Muscle layer of colon (tissue), 2 donors: ENCODE measurements around the gene PAK4.

ENCODE experiments used
- H3K27ac ChIP-seq: one replicate; pipeline ENCODE4 v1.7.0; 2013; ENCODE audit warnings: low read depth, mild to moderate bottlenecking, low read length, moderate library complexity
- H3K27me3 ChIP-seq, 2 donors: one replicate each; pipeline ENCODE4 v1.7.0; 2013; ENCODE audit warnings: low read length in 2 of 2, mild to moderate bottlenecking in 2 of 2; ENCODE audit not compliant: insufficient read depth in 2 of 2, control insufficient read depth in 1 of 2
- H3K36me3 ChIP-seq: one replicate; pipeline ENCODE4 v1.7.0; 2013; ENCODE audit warnings: mild to moderate bottlenecking, low read length; ENCODE audit not compliant: insufficient read depth
- H3K4me1 ChIP-seq: one replicate; pipeline ENCODE4 v1.7.0; 2013; ENCODE audit warnings: mild to moderate bottlenecking, low read length; ENCODE audit not compliant: insufficient read depth
- H3K4me3 ChIP-seq, 2 donors: one replicate each; pipeline ENCODE4 v1.7.0; 2013; ENCODE audit warnings: low read length in 2 of 2, low read depth in 1 of 2, mild to moderate bottlenecking in 1 of 2, moderate library complexity in 1 of 2
- H3K9ac ChIP-seq: one replicate; pipeline ENCODE4 v1.7.0; 2013; ENCODE audit warnings: low read length
- H3K9me3 ChIP-seq: one replicate; pipeline ENCODE4 v1.7.0; 2013; ENCODE audit warnings: mild to moderate bottlenecking, low read length
- donor health status: abdominal sarcoma.
- donor health status: Adenocarcinoma of cecum.

PAK4 gene

DNA sequence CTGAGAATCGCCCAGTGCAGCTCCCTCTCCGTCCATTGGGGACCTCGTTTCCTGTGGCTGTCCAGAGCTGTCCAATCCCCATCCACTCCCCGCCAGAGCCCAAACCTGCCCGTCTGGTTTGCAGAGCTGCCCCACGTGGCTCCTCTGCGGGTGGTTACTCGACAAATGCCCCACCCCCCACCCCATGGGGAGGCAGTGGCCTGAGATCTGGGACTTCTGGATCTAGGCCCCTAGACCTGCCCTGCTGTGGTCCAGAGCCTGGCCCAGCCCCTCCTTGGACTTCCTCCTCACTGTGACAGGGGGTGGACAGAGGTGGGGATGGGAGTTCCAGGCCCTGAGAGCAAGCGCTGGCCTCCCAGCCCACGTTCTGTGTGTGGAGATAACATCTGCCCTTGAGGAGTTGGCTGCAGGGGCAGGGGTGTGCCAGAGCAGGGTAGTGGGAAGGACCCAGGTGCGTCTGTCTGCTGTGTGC, 29.1 kb downstream of the PAK4 start:
- H3K4me1 ChIP-seq = peaks cover 44% of the 10 kb centered on the region
- H3K9me3 ChIP-seq = no peaks in the 10 kb centered on the region
- H3K27ac ChIP-seq = no peak overlapping the region
- no peak overlapping the region for H3K9ac ChIP-seq
- no peaks in the 10 kb centered on the region for H3K27me3 ChIP-seq
- no peaks in the 10 kb centered on the region for H3K36me3 ChIP-seq
- H3K4me3 ChIP-seq = no peak overlapping the region

- no peak overlapping the region for H3K27ac ChIP-seq
- no peak overlapping the region for H3K9ac ChIP-seq
- H3K4me1 ChIP-seq = peaks cover 46% of the 10 kb centered on the region
Measured at GRCh38 chr19:39155114-39155700, 29.6 kb downstream of the PAK4 start.

GRCh38 chr19:39155741-39156140, 30.2 kb downstream of the PAK4 start:
- Histone ChIP-seq H3K9ac (no peak overlapping the region), H3K27me3 (no peaks in the 10 kb centered on the region), H3K36me3 (no peaks in the 10 kb centered on the region), H3K4me1 (peaks cover 50% of the 10 kb centered on the region), H3K4me3 (no peak overlapping the region), H3K27ac (no peak overlapping the region), H3K9me3 (no peaks in the 10 kb centered on the region)

More at GRCh38 chr19:39155114-39155700, 29.6 kb downstream of the PAK4 start:
- Histone ChIP-seq H3K9me3 (no peaks in the 10 kb centered on the region), H3K27me3 (no peaks in the 10 kb centered on the region), H3K4me3 (no peak overlapping the region), H3K36me3 (no peaks in the 10 kb centered on the region)

DNA sequence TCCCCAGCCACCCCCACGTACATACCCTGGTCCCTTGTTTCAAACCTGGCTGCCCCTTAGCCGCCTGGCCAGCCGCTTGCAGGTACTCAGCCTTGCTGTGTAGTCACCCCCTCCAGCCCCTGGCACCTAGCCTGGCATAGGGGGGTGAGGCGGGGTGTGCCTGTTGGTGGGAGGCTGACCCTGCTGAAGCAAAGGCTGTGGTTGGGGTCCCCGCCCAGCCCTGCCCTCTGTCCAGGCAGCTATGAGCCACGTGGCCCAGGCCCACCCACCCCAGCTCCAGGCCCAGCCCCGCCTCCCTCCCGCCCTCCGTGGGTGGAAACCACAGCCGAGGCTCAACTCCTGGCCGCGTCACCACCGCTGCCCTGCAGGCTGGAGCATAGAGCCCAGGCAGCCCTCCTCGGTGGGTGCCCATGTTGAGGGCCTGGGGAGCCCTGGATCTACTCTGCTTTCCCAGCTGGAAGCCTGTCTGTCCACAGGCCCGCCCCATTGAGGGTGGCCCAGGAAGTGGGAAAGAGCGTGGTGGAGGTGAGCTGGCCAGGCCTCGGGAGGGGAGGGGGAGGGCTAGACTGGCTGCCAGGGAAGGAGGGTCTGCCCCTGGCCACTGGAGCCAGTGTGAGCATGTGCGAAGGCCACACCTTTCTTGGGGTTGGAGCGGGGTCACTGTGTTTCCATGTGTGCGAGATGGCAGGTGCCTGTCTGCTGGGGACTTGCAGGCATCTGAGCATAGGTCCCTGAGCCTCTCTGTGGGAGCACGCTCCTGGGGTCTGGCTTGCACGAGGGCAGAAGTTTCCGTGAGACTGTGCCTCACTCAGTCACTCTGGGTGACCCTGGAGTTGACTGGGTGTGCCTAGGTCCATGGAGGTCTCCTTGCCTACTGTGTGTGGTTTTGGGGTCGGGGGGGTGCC, 31.0 kb downstream of the PAK4 start:
- peak overlapping the region in 1 of 2 donors; percentile 8 for H3K4me3 ChIP-seq
- H3K9ac ChIP-seq = no peak overlapping the region
- H3K4me1 ChIP-seq = peaks cover 58% of the 10 kb centered on the region
- no peaks in the 10 kb centered on the region for H3K27me3 ChIP-seq
- H3K36me3 ChIP-seq = no peaks in the 10 kb centered on the region
- no peak overlapping the region for H3K27ac ChIP-seq
- no peaks in the 10 kb centered on the region for H3K9me3 ChIP-seq

GRCh38 chr19:39157275-39157996, 31.9 kb downstream of the PAK4 start:
- Histone ChIP-seq H3K27me3 (no peaks in the 10 kb centered on the region), H3K4me1 (peaks cover 59% of the 10 kb centered on the region), H3K9ac (no peak overlapping the region), H3K4me3 (peak overlapping the region in 1 of 2 donors; percentile 8), H3K27ac (no peak overlapping the region), H3K36me3 (no peaks in the 10 kb centered on the region), H3K9me3 (no peaks in the 10 kb centered on the region)

DNA sequence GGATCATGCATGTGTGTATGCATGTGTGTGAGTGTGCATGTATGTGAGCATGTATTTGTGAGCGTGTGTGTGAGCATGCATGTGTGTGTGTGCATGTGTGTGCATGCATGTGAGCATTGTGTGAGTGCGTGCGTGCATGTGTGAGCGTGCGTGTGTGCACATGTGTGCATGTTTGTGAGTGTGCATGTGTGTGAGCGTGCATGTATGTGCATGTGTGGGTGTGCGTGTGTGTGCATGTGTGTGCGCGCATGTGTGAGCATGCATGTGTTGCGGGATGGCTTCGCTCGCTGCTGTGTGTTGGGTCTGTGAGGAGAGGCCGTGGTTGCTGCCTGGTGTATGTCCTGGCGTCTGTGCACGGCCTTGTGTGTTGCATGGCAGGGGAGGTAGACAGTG, 32.4 kb downstream of the PAK4 start:
- no peaks in the 10 kb centered on the region for H3K27me3 ChIP-seq
- H3K9ac ChIP-seq = no peak overlapping the region
- no peaks in the 10 kb centered on the region for H3K9me3 ChIP-seq

DNA sequence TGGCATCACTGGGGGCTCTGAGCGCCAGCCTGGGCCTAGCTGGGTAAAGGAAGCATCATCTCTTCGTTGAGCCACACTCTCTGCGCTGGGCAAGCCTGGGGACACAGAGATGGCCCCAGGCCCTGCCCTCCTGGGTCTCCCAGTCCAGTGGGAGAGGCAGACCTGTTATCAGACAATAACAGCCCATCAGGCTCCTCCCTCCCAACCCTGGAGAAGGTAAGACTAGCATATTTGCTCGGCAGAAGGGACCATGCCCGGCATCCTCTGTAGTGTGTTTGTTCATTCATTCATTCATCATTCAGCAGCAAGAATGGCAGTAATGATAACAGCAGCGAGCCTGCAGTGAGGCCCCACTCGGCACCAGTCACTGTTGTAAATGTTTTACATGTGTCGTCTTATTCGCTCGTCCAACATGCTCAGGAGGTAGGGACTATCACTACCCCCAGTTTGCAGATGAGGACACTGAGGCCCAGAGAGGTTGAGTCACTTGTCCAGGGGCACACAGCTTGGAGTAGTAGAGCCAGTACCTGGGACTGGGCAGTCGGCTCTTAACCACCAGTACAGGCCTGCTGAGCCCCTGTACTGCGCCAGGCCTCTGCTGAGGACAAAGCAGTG, 33.2 kb downstream of the PAK4 start:
- Histone ChIP-seq H3K27ac (no peak overlapping the region), H3K36me3 (no peaks in the 10 kb centered on the region), H3K9ac (no peak overlapping the region), H3K9me3 (no peaks in the 10 kb centered on the region), H3K4me1 (peaks cover 59% of the 10 kb centered on the region), H3K4me3 (no peak overlapping the region), H3K27me3 (no peaks in the 10 kb centered on the region)

More for the DNA sequence above, 32.4 kb downstream of the PAK4 start:
- H3K4me1 ChIP-seq = peaks cover 59% of the 10 kb centered on the region
- H3K4me3 ChIP-seq = peak overlapping the region in 1 of 2 donors; percentile 8
- H3K36me3 ChIP-seq = no peaks in the 10 kb centered on the region
- no peak overlapping the region for H3K27ac ChIP-seq

DNA sequence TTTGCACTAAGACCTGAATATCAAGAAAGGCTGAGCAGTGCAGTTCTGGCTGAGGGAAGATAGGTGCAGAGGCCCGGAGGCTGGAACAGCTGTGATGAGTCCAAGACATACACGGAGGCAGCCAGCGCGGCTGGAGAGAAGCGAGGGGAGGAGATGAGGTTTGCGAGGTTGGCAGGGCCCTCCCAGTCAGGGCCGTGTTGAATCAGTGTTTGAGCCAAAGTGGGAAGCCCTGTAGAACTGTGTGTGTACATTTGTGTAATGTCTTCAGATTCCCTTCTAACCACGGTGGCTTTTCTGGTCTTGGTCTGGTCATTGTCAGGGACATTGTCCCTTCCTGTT, 34.9 kb downstream of the PAK4 start:
- Histone ChIP-seq H3K9me3 (no peaks in the 10 kb centered on the region), H3K36me3 (no peaks in the 10 kb centered on the region), H3K9ac (no peak overlapping the region), H3K4me1 (peaks cover 53% of the 10 kb centered on the region), H3K27ac (peak overlapping the region; percentile 70), H3K27me3 (no peaks in the 10 kb centered on the region), H3K4me3 (no peak overlapping the region)

DNA sequence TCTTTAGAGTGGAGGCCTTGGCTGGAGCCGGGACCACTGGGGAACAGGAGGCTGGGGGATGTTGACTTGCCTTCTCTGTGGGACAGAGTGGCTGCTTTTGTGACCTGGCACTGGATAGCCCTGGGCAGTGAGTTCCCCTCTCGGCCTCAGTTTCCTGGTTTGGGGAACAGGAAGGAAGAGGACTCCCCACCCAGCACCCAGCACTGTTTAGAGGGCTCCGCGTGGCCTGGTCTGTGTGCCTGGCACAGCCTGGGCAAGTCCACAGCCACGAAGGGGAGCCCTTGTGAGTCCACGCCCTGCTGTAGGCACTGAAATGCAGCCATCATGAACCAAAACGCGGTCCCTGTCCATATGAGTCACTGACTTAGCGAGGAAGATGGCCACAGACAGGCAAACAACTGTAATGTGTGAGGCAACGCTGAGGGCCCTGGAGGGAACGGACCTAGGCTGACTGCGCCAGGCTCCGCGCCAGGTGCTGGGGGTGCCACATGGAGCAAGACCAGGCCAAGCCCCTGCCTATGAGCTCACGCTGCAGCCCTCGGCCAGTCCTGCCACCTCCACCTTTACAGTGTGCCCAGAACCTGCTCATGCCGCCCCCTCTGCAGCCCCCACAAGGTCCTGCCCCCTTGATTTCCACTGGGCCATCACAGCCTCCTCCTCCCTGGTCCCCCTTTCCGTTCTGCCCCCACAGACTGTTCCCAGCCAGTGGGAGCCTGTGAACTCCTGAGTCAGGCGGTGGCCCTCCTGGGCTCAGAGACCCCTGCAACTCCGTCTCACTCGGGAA, 35.5 kb downstream of the PAK4 start:
- Histone ChIP-seq H3K27ac (peak overlapping the region; percentile 70), H3K4me1 (peaks cover 47% of the 10 kb centered on the region), H3K9me3 (no peaks in the 10 kb centered on the region), H3K9ac (no peak overlapping the region), H3K27me3 (no peaks in the 10 kb centered on the region), H3K4me3 (no peak overlapping the region), H3K36me3 (no peaks in the 10 kb centered on the region)

DNA sequence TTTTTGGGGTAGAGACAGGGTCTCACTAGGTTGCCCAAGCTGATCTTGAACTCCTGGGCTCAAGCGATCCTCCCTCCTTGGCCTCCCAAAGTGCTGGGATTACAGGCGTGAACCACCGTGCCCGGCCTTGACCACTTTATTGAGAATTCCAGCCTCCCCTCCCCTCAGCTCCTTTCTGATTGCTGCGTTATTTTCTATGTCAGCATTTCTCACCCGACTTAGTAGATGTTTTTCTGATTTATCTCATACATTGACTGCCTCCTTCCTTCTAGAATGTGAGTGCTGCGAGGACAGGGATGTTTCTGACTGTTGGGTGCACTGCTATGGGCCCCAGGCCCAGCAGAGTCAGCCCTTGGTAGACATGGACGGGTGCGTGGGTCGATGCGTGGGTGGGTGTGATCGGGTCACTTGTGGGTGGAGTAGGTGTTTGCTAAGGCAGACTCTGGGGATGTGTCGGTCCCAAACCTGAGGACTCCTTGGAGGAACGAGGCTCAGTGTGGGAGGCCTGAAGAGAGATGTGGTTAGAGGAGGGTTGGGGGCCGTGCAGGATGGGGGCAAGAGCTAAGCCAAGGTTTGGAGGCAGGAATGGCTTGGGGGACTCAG, 37.0 kb downstream of the PAK4 start:
- H3K36me3 ChIP-seq = no peaks in the 10 kb centered on the region
- no peak overlapping the region for H3K27ac ChIP-seq
- H3K27me3 ChIP-seq = no peaks in the 10 kb centered on the region
- H3K9ac ChIP-seq = no peak overlapping the region
- H3K4me1 ChIP-seq = peaks cover 45% of the 10 kb centered on the region
- H3K9me3 ChIP-seq = no peaks in the 10 kb centered on the region
- no peak overlapping the region for H3K4me3 ChIP-seq
